ENCODE data around the gene NAALADL2. TPM values are rescaled to one million over a fixed set of nuclear protein-coding genes. Genes with fewer than 3 reads are reported as not detected.
"Not testable (repeated sequence)": the region's sequence is repeated elsewhere in the genome, so short reads cannot be mapped to it uniquely, and the experiment has no call there.

The NAALADL2 gene
- total RNA-seq, 1 donor from 2014 or later: 1.6 TPM

DNA sequence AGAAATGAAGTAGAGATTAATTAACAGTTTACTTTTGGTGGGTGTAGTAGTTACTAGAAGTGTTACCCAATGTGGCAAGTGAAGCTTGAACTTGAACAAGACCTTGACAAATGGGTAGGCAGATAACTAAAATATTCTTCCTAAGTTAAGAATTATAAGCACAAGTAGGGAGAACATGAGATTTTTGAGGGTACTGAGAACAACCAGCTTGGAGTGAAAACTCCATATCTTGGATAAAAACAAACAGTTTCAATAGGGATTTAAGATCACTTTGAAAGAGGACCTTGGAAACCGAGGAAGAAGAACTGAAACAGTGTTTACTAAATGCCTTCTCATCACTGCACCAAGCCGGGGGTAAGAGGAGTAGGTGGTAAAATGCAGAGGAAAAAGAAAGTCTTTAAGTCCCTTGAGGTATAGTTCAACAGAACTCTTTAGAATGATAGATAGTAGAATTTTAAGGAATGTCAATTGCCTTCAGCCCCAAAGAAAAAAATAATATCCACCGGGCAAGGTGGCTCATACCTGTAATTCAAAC lies 496.7 kb downstream of the NAALADL2 start:
- DNase-seq: no peak
- Mint-ChIP-seq H3K27me3 (ENCODE audit: unreplicated experiment) (peaks cover 2% of the 10 kb centered on the region), H3K4me1 (ENCODE audit: low read depth, unreplicated experiment) (peaks cover 3% of the 10 kb centered on the region), H3K4me3 (ENCODE audit: unreplicated experiment) (no peak overlapping the region), H3K36me3 (ENCODE audit: unreplicated experiment) (no peaks in the 10 kb centered on the region), H3K27ac (ENCODE audit: unreplicated experiment) (no peak overlapping the region), H3K9me3 (ENCODE audit: unreplicated experiment) (no peaks in the 10 kb centered on the region)
- TF ChIP-seq, protein P1, sequence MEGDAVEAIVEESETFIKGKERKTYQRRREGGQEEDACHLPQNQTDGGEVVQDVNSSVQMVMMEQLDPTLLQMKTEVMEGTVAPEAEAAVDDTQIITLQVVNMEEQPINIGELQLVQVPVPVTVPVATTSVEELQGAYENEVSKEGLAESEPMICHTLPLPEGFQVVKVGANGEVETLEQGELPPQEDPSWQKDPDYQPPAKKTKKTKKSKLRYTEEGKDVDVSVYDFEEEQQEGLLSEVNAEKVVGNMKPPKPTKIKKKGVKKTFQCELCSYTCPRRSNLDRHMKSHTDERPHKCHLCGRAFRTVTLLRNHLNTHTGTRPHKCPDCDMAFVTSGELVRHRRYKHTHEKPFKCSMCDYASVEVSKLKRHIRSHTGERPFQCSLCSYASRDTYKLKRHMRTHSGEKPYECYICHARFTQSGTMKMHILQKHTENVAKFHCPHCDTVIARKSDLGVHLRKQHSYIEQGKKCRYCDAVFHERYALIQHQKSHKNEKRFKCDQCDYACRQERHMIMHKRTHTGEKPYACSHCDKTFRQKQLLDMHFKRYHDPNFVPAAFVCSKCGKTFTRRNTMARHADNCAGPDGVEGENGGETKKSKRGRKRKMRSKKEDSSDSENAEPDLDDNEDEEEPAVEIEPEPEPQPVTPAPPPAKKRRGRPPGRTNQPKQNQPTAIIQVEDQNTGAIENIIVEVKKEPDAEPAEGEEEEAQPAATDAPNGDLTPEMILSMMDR (IDR thresholded peaks at IDR 0.05; ENCODE audit: partially characterized antibody, unreplicated experiment): no peak

DNA sequence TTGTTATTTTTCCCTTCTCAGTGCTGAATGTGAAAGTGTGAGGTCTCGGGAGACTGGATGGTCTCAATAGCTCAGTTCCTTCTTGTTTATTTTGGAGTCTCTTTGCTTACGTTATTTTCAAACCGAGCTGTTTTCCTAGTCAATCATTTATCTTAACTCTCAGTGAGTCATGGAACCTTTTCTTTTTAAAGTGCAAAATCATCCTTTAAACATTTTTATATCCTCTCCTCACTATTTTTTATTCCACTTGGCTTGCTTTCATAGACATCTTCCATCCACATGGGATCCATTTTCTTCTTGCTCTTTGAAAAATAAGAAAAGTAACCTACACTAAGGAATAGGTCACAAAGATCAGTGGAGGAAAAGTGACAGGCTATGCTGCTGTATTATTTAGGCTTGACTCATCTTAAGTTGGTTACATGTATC lies 497.8 kb downstream of the NAALADL2 start:
- no peaks in the 10 kb centered on the region for H3K9me3 Mint-ChIP-seq (ENCODE audit: unreplicated experiment)
- peaks cover 5% of the 10 kb centered on the region for H3K36me3 Mint-ChIP-seq (ENCODE audit: unreplicated experiment)
- TF ChIP-seq, protein P1 (IDR thresholded peaks at IDR 0.05; ENCODE audit: partially characterized antibody, unreplicated experiment): no peak
- no peak overlapping the region for H3K27ac Mint-ChIP-seq (ENCODE audit: unreplicated experiment)
- H3K4me1 Mint-ChIP-seq (ENCODE audit: low read depth, unreplicated experiment): peaks cover 3% of the 10 kb centered on the region
- DNase-seq: no peak
- H3K4me3 Mint-ChIP-seq (ENCODE audit: unreplicated experiment): no peak overlapping the region
- H3K27me3 Mint-ChIP-seq (ENCODE audit: unreplicated experiment): peaks cover 2% of the 10 kb centered on the region

DNA sequence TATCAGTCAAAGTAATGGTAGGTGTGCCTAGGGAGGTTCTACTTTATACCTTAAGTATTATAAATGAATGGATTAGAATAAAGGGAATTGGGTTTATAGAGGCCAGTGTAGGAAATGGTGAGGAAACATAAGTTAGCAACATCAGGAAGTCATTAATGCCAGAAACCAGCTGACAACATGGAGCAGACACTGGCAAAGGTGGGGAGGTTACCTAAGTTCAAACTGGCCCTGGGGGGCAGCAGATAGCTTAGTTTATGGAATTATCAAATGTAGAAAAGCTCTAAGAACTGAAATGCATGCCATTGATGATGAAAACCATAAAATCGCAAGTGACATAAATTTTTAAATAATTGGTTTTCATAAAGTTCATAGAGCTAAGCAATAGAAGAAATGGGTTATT lies 498.6 kb downstream of the NAALADL2 start:
- Mint-ChIP-seq H3K36me3 (ENCODE audit: unreplicated experiment) (peaks cover 10% of the 10 kb centered on the region), H3K27ac (ENCODE audit: unreplicated experiment) (no peak overlapping the region), H3K4me3 (ENCODE audit: unreplicated experiment) (no peak overlapping the region), H3K27me3 (ENCODE audit: unreplicated experiment) (peaks cover 2% of the 10 kb centered on the region), H3K9me3 (ENCODE audit: unreplicated experiment) (no peaks in the 10 kb centered on the region), H3K4me1 (ENCODE audit: low read depth, unreplicated experiment) (peaks cover 3% of the 10 kb centered on the region)
- TF ChIP-seq, protein P1 (IDR thresholded peaks at IDR 0.05; ENCODE audit: partially characterized antibody, unreplicated experiment): no peak
- DNase-seq: no peak

DNA sequence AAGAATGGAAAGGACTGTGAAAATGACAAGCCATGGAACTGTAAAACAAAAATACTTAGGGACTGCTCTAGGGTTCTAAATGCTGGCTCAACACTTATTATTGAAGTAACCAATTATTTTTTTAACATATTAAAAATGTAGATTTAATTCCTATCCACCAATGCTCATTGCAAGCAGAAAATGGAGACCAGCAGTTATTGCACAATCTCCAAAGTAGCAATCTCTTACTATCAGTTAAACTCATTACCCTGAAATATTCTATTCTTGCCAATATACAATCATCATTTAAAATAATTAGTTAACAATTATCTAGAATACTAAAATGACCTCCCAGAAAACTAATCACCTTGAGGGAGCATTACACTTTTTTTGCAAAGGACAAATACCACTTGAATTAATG lies 499.8 kb downstream of the NAALADL2 start:
- Mint-ChIP-seq H3K4me1 (ENCODE audit: low read depth, unreplicated experiment) (peaks cover 3% of the 10 kb centered on the region), H3K4me3 (ENCODE audit: unreplicated experiment) (no peak overlapping the region), H3K36me3 (ENCODE audit: unreplicated experiment) (peaks cover 13% of the 10 kb centered on the region), H3K27me3 (ENCODE audit: unreplicated experiment) (peaks cover 2% of the 10 kb centered on the region), H3K9me3 (ENCODE audit: unreplicated experiment) (no peaks in the 10 kb centered on the region), H3K27ac (ENCODE audit: unreplicated experiment) (no peak overlapping the region)
- TF ChIP-seq, protein P1 (IDR thresholded peaks at IDR 0.05; ENCODE audit: partially characterized antibody, unreplicated experiment): no peak
- no peak for DNase-seq

DNA sequence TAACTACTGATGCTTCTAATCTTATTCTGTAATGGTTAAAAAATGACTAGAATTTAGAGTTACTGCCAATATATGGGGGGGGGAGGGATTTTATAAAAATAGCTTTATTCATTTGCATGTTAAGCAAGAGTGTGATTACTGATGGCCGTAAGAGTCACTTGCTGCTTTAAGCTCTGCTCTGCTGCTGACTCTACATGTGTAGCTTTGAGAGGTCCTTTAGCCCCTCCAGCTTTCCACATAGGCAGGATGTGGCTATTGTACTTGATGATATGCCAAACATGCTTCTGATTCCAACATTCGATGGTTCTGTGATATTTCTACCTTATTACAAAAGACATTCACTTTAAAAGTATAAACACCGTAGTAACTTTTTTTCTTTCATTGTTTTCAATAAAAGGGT lies 511.3 kb downstream of the NAALADL2 start:
- not testable (repeated sequence) for H3K27ac Mint-ChIP-seq (ENCODE audit: unreplicated experiment); H3K4me3 Mint-ChIP-seq (ENCODE audit: unreplicated experiment); H3K9me3 Mint-ChIP-seq (ENCODE audit: unreplicated experiment); H3K36me3 Mint-ChIP-seq (ENCODE audit: unreplicated experiment); H3K4me1 Mint-ChIP-seq (ENCODE audit: low read depth, unreplicated experiment); DNase-seq; H3K27me3 Mint-ChIP-seq (ENCODE audit: unreplicated experiment)

DNA sequence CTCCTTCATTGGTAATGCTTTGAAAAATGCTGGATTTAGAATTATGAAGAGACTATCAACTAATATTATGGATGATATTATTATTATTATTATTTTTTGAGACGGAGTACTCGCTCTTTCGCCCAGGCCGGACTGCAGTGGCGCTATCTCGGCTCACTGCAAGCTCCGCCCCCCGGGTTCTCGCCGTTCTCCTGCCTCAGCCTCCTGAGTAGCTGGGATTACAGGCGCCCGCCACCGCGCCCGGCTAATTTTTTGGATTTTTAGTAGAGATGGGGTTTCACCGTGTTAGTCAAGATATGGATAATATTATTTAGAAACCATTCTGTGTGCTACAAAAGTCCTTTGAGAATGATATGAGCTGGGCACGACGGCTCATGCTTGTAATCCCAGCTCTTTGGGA lies 512.1 kb downstream of the NAALADL2 start:
- not testable (repeated sequence) for DNase-seq; H3K4me1 Mint-ChIP-seq (ENCODE audit: low read depth, unreplicated experiment); H3K4me3 Mint-ChIP-seq (ENCODE audit: unreplicated experiment); H3K36me3 Mint-ChIP-seq (ENCODE audit: unreplicated experiment); H3K27me3 Mint-ChIP-seq (ENCODE audit: unreplicated experiment); H3K27ac Mint-ChIP-seq (ENCODE audit: unreplicated experiment); H3K9me3 Mint-ChIP-seq (ENCODE audit: unreplicated experiment)

Measured in glutamatergic neuron (in vitro differentiated cells).